ENCODE measurements around the gene KLRG1.

Gene KLRG1

DNA sequence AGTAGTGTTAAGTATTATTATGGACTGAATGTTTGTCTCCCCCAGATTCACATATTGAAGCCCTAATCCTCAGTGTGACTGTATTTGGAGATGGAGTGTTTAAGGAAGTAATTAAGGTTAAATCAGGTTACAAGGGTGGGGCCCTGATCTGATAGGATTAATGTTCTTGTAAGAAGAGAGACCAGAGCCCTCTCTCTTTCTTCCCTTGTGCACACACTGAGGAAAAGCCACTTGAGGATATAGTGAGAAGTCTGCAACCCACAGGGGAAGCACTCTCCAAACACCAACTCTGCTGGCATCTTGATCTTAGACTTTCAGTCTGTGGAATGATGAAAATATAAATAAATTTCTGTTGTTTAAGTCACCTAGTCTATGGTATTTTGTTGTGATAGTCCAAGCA lies 2.2 kb upstream of the KLRG1 start:
- DNase-seq = no peak

GRCh38 chr12:8987685-8988084 lies 1.7 kb upstream of the KLRG1 start:
- DNase-seq = no peak

DNA sequence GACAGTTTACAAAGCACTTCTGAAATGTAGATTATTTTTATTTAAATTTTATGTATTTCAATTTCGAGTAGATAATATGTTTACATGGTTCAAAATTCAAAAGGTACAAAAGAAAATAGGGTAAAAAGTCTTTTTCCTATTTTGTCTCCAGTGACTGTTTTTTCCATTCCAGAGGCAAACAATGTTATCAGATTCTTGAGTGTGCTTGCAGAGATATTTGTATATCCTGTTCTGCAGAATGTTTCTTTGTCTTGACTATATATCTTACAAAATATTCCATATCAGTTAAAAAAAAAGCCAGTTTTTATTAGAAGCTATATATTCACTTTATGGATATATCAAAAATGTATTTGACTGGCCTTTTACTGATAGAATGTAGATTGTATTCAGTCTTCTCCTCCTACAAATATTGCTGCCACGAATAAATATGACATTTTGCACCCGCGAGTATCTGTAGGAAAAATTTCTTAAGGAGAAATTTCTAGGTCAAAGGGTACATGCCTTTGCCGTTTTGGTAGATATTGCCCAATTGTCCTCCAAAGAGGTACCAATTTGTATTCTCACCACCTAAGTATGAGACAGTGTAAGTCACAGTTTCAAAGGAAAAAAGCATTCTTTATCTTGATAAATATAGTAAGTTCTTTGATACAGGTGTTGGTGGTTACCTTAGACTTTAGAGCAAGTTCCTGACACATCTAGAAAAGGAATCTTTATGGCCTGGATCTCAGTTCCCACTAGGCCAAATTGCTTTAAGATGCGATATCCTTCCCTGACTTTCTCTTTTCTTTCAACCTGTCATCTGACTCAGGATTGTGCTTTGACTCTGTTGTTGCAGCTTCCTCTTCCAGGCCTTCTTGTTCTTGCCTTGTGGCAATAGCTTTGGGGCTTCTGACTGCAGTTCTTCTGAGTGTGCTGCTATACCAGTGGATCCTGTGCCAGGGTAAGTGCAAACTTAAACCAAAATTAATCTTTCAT lies 2.3 kb downstream of the KLRG1 start:
- no peak for DNase-seq

- DNase-seq = no peak
These were observed 4.5 kb downstream of the KLRG1 start for GRCh38 chr12:8993827-8994226.

GRCh38 chr12:8995021-8995775 lies 5.9 kb downstream of the KLRG1 start:
- DNase-seq = no peak

DNA sequence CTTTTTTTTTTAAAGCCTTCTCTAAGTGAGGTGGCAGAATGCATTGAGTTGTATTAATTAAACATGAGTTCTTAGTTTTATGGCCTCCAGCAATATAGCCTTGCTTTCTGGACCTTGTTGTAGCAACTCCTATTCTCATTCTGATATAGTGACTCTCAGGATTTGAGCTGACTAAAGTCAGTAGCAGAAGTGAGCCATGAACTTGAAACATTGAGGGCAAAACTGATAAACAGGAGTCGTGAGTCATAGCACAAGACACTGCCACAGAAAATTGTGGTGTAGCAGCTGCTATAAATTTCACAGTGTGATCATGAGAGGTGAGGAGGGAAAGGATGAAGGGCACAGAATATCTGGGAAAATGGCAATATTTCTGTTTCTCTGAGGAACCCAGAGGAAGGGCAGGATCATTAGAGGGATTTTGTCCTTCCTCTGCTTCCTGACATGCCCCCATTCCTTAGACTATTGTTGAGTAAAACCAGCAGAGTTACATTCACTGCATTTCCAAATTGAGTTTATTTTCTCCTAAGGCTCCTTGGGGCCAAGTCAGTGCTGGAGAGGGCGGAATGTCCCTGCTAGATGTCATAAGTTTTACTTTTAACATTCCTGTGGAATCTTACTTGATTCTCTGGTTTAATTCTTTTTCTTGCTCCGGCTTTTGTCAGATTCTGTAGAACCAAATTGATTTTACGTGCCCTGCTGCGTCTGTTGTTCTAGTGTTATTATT lies 7.5 kb downstream of the KLRG1 start:
- DNase-seq = no peak

- DNase-seq = no peak
These were observed 11.9 kb downstream of the KLRG1 start for GRCh38 chr12:9001233-9001632.

GRCh38 chr12:9002335-9002734 lies 13.0 kb downstream of the KLRG1 start:
- no peak for DNase-seq

- no peak for DNase-seq
These were observed 33.2 kb downstream of the KLRG1 start for GRCh38 chr12:9022592-9022991.

GRCh38 chr12:9024512-9024911 lies 35.2 kb downstream of the KLRG1 start:
- no peak for DNase-seq

DNA sequence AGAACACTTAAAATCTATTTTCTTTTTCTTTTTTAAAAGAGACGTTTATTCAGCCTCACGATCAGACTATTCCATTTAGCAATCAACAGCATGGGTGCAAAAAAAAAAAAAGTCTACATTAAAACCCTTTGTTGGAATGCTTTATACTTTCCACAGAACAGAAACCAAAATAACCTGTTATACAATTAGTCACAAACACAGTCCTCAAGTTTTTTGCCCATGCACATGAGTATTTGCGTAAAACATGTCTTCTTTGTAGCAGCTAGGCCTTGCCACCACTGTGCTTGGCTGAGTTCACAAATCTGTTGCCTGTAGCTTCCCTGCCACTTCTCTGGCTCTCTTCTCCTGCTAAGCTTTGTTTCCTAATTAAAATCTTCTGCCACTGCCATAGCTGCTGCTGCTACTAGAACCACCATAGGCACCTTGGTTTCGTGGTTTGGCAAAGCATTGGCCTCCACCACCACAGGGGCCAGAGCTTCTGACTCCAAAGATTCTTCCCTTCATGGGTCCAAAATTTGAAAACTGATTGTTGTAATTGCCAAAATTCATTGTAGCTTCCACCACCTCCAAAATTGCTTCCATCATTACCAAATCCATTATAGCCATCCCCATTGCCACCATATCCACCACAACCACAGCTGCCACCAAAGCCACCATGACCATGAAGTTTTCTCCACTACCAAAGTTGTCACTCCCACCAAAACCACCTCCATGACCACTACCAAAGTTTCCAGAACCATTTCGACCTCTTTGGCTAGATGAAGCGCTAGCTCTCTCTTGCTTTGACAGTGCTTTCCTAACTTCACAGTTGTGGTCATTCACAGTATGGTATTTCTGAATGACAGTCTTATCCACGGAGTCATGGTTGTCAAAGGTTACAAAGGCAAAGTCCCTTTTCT lies 38.1 kb downstream of the KLRG1 start:
- DNase-seq = no peak

GRCh38 chr12:9030776-9031175 lies 41.4 kb downstream of the KLRG1 start:
- DNase-seq = no peak

- DNase-seq = no peak
These were observed 43.0 kb downstream of the KLRG1 start for GRCh38 chr12:9032202-9032964.

DNA sequence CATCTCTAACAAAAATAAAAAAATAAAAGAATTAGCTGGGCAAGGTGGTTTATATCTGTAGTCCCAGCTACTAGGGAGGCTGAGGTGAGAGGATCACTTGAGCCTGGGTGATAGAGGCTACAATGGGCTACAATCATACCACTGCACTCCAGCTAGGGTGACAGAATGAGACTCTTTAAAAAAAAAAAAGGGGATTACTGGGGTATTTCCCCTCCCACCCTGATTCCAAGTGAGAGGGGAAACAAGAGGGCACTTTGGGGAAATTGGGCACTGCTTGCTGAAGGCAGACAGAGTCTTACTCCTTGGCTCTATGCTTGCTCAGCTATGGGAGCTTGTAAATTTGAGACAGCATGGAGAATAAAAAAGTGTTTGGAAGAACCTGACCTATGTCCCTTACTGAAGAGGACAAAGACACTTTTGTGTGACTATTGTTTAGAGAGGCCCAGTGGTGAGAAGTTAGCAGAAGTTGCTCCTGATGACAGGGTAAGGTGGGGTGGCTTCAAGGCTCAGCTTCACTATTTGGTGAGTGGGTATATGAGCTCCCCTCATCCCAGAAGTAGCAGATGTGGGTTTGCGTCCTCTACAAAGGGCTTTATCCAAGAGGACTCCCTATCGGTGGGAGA lies 44.0 kb downstream of the KLRG1 start:
- DNase-seq = no peak

DNA sequence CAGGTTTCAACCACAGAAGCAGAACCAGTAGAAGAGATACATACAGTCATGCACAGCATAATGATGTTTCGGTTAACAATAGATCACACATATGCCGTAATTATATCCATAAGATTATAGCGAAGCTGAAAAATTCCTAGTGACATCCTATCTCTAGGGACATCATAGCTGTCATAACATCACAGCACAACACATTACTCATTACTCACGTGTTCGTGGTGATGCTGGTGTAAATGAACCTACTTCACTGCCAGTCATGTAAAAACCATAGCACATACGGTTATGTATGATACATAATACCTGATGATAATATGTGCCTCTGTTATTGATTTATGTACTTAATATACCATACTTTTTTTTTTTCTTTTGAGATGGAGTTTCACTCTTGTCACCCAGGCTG lies 44.7 kb downstream of the KLRG1 start:
- DNase-seq = no peak

GRCh38 chr12:9036227-9036626 lies 46.9 kb downstream of the KLRG1 start:
- DNase-seq = no peak

DNA sequence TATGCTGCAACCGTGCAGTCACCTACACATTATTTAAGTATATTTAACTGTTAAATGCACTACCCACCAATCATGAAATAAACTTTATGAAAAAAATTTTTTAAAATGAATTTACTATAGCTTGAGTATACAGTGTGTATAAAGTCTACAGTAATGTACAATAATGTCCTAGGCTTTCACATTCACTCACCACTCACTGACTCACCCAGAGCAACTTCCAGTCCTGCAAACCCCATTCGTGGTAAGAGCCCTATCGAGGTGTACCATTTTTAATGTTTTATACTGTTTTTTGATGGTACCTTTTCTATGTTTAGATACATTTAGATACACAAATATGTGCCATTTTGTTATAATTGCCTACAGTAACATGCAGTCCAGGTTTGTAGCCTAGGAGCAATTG lies 48.1 kb downstream of the KLRG1 start:
- no peak for DNase-seq

- DNase-seq = no peak
These were observed 50.1 kb downstream of the KLRG1 start for GRCh38 chr12:9039397-9039977.

- DNase-seq = no peak
These were observed 51.3 kb downstream of the KLRG1 start for GRCh38 chr12:9040484-9041186.

DNA sequence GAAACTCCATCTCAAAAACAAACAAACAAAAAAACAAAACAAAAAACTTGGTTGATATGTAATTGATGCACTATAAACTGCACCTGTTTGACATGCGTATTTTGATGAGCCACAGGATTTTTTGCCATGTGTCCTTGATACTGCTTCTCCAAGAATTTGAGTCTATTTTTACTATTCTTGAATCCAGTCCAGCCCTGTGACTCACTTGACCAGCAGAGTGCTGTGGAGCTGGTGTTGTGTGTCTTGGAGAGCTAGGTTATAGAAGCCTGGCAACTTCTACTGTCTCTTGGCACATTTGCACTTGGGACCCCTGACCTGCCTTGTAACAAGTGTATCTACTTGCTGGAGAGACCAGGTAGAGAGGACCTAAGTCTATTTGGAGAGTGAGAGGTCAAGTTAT lies 52.0 kb downstream of the KLRG1 start:
- DNase-seq = no peak

All from DMS79 (cell line).